HG03442 (cell line): ENCODE data around the gene GBX1.

ENCODE experiments used
- ATAC-seq: cut with Tn5 transposase; IDR thresholded peaks from one replicate; pipeline ENCODE4 v1.9.1; 2021; ENCODE audit warnings: mild to moderate bottlenecking, moderate library complexity; ENCODE audit not compliant: unreplicated experiment

GBX1 gene

GRCh38 chr7:151194188-151194587 lies 26.7 kb upstream of the GBX1 start:
- no peak for ATAC-seq

GRCh38 chr7:151193203-151193978 lies 25.9 kb upstream of the GBX1 start:
- no peak for ATAC-seq

GRCh38 chr7:151192002-151192539 lies 24.6 kb upstream of the GBX1 start:
- no peak for ATAC-seq

- no peak for ATAC-seq
These were observed 24.1 kb upstream of the GBX1 start for GRCh38 chr7:151191544-151191943.

- ATAC-seq, result no peak
These were observed 21.5 kb upstream of the GBX1 start for GRCh38 chr7:151189038-151189437.

- no peak for ATAC-seq
These were observed 20.7 kb upstream of the GBX1 start for GRCh38 chr7:151188252-151188542.

GRCh38 chr7:151187409-151188251 lies 20.1 kb upstream of the GBX1 start:
- ATAC-seq, result no peak

- ATAC-seq, result no peak
These were observed 19.3 kb upstream of the GBX1 start, which contains the start of gene ASB10 for GRCh38 chr7:151186640-151187408. Gene ASB10 (minus strand): TSS chr7:151187250. CDS start chr7:151187130, 120 bp downstream.

GRCh38 chr7:151185762-151186639 lies 18.5 kb upstream of the GBX1 start:
- no peak for ATAC-seq

- no peak for ATAC-seq
These were observed 13.5 kb upstream of the GBX1 start for GRCh38 chr7:151181011-151181431.

- ATAC-seq, result no peak
These were observed 12.5 kb upstream of the GBX1 start for GRCh38 chr7:151179946-151180345.

GRCh38 chr7:151179287-151179860 lies 11.9 kb upstream of the GBX1 start:
- no peak for ATAC-seq

- ATAC-seq, result no peak
These were observed 11.3 kb upstream of the GBX1 start for GRCh38 chr7:151178831-151179230.

GRCh38 chr7:151178236-151178635 lies 10.7 kb upstream of the GBX1 start:
- ATAC-seq, result no peak

- no peak for ATAC-seq
These were observed 9.8 kb upstream of the GBX1 start for GRCh38 chr7:151177310-151177709.

- ATAC-seq, result no peak
These were observed 8.9 kb upstream of the GBX1 start for GRCh38 chr7:151176401-151176800.

- no peak for ATAC-seq
These were observed 8.4 kb upstream of the GBX1 start for GRCh38 chr7:151175793-151176311.

GRCh38 chr7:151175047-151175792 lies 7.7 kb upstream of the GBX1 start:
- no peak for ATAC-seq
